ENCODE data around the gene TRMT5.

DNA sequence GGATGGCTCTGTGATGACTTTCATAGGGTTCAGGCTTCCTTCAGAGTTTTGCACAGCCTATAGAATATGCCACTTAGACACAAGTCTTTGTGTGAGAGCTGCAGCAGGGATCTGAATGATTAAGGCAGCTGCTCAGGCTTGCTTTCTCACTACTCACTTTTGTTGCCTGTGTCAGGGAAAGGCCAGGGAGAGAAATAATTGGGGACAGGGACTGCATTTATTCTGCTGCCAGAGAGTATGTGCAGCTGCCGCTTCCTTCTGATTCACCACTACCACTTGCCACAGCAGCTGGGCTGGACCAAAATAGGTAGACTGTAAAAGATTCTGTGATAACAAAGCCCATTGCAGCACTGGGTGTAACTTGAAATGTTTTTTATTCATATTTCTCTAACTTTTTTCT is 49.7 kb downstream of the TRMT5 start:
- TF ChIP-seq EZH2 (IDR thresholded peaks at IDR 0.05; ENCODE audit: borderline replicate concordance, insufficient read depth, low read depth, low read length, poor library complexity, severe bottlenecking): no peak
- TF ChIP-seq, protein P1, sequence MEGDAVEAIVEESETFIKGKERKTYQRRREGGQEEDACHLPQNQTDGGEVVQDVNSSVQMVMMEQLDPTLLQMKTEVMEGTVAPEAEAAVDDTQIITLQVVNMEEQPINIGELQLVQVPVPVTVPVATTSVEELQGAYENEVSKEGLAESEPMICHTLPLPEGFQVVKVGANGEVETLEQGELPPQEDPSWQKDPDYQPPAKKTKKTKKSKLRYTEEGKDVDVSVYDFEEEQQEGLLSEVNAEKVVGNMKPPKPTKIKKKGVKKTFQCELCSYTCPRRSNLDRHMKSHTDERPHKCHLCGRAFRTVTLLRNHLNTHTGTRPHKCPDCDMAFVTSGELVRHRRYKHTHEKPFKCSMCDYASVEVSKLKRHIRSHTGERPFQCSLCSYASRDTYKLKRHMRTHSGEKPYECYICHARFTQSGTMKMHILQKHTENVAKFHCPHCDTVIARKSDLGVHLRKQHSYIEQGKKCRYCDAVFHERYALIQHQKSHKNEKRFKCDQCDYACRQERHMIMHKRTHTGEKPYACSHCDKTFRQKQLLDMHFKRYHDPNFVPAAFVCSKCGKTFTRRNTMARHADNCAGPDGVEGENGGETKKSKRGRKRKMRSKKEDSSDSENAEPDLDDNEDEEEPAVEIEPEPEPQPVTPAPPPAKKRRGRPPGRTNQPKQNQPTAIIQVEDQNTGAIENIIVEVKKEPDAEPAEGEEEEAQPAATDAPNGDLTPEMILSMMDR (IDR thresholded peaks at IDR 0.05): no peak

All from B cell (primary cell).